WTC11 (cell line): Measurements from ENCODE around the gene TIE1.

Experiments
- ATF1 ChIP-seq: sonication (generic); formaldehyde crosslinking; IDR thresholded peaks from 2 replicates; pipeline ENCODE4 v1.8.1; 2023; ENCODE audit warnings: mild to moderate bottlenecking, moderate library complexity, missing genetic modification reagents
- CTCF ChIP-seq: fragments of 200-600 bp; IDR thresholded peaks from 2 replicates; pipeline ENCODE4 v1.8.0; 2022; ENCODE audit warnings: antibody characterized with exemption
- ELF4 ChIP-seq: sonication (generic); formaldehyde crosslinking; IDR thresholded peaks from 2 replicates; pipeline ENCODE4 v1.8.1; 2022; ENCODE audit warnings: low read depth, mild to moderate bottlenecking, moderate library complexity, missing genetic modification reagents
- HMGXB4 ChIP-seq: sonication (generic); formaldehyde crosslinking; IDR thresholded peaks from 2 replicates; pipeline ENCODE4 v1.8.1; 2023; ENCODE audit warnings: mild to moderate bottlenecking, moderate library complexity, missing genetic modification reagents
- JAZF1 ChIP-seq: fragments of 250-450 bp; sonication (Bioruptor Pico); IDR thresholded peaks from 2 replicates; pipeline ENCODE4 v1.9.0; 2021; ENCODE audit warnings: moderate library complexity, mild to moderate bottlenecking, inconsistent platforms
- NR3C1 ChIP-seq: sonication (generic); formaldehyde crosslinking; conservative IDR thresholded peaks from 2 replicates; pipeline ENCODE4 v1.8.1; 2023; ENCODE audit warnings: low read depth, mild to moderate bottlenecking, missing genetic modification reagents
- STAT6 ChIP-seq: sonication (generic); formaldehyde crosslinking; conservative IDR thresholded peaks from 2 replicates; pipeline ENCODE4 v1.8.1; 2023; ENCODE audit warnings: mild to moderate bottlenecking, low read depth, missing genetic modification reagents, moderate library complexity
- TEAD1 ChIP-seq: sonication (generic); formaldehyde crosslinking; IDR thresholded peaks from 2 replicates; pipeline ENCODE4 v1.8.0; 2022; ENCODE audit warnings: mild to moderate bottlenecking, missing genetic modification reagents
- ZNF263 ChIP-seq: sonication (generic); formaldehyde crosslinking; IDR thresholded peaks from 2 replicates; pipeline ENCODE4 v1.8.1; 2022; ENCODE audit warnings: low read depth, mild to moderate bottlenecking, moderate library complexity, missing genetic modification reagents

GRCh38 chr1:43273708-43274107, 27.1 kb upstream of the TIE1 start:
- TF ChIP-seq CTCF (no peak), STAT6 (CRISPR knock-in tag) (no peak), ATF1 (no peak), HMGXB4 (CRISPR knock-in tag) (no peak), ZNF263 (CRISPR knock-in tag) (no peak), NR3C1 (CRISPR knock-in tag) (no peak), ELF4 (CRISPR knock-in tag) (no peak), JAZF1 (no peak), TEAD1 (CRISPR knock-in tag) (no peak)
